Stimulated activated CD8-positive, alpha-beta memory T cell treated with anti-CD3 and anti-CD28 coated beads, Interleukin-4, amount 100 ng/mL, for 1 hour (primary cell): ENCODE data around the gene ACVR1B.

Experiments
- DNase-seq, 2 donors: peaks; one replicate each; pipeline ENCODE4 v3.0.0-alpha.2; 2020; ENCODE audit warnings: low read depth in 2 of 2, low spot score in 1 of 2

Gene ACVR1B

DNA sequence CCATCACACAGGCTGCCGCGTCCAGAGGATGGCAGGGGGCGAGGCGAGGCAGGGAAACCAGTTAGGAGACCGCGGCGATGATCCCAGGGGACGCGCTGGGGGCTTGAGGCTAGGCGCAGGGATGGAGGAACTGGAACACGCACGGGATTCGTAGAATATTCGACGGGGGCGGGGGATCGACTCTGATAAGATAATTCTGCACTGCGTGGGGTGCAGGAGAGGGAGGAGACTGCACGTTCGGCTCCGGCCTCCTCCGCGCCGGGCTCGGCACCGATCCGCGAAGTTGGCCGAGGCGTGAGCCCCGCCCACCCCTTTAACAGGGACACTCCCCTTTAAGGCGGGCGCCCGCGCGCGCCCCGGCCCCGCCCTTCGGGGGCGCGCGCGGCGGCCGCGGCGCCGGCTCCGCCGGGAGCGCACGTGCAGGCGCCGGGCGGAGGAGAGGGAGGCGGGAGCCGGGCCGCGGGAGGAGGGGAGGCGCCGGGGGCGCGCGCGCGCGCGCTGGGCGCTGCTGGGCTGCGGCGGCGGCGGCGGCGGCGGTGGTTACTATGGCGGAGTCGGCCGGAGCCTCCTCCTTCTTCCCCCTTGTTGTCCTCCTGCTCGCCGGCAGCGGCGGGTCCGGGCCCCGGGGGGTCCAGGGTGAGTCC lies at the start of gene ACVR1B:
ACVR1B (plus strand) TSS at position 501 of the 644 bp plus-strand sequence; CDS start at position 546, 45 bp downstream.
- DNase-seq = peak; percentile 70 to 81

DNA sequence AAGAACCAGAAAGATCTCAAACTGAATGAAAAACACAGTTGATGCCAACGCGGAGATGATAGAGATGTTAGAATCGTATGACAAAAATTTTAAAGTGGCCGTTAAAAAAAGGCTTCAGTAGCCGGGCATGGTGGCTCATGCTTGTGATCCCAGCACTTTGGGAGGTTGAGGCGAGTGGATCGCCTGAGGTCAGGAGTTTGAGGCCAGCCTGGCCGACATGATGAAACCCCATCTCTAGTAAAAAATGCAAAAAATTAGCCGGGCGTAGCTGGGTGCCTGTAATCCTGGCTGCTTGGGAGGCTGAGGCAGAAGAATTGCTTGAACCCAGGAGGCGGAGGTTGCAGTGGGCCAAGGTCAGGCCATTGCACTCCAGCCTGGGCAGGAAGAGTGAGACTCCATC lies 49.6 kb upstream of the ACVR1B start:
- DNase-seq = no peak

DNA sequence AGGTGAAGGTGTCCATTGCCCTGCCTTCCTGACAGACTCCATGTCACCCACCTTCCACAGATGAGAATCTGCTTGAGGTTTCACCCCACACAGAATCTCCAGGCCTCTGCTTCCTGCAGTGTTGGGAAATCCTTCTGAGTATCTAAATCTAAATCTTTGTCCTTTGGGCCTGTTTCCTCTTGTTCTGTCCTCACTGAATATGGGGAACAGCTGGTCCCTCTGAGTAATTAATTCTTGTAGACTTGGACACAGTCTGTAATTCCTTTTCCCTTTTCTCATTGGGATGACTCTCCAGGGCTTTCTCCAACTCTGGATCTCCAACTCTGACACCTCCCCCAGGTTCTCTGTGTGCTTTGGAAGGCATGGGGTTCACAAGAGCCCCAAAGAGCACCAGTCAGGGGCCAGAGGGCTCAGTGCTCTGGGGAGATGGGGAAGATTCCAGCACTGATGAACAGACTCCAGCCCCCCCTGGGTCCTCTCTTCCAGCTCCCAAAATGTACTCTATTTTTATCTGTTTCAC lies 46.5 kb upstream of the ACVR1B start:
- no peak for DNase-seq

DNA sequence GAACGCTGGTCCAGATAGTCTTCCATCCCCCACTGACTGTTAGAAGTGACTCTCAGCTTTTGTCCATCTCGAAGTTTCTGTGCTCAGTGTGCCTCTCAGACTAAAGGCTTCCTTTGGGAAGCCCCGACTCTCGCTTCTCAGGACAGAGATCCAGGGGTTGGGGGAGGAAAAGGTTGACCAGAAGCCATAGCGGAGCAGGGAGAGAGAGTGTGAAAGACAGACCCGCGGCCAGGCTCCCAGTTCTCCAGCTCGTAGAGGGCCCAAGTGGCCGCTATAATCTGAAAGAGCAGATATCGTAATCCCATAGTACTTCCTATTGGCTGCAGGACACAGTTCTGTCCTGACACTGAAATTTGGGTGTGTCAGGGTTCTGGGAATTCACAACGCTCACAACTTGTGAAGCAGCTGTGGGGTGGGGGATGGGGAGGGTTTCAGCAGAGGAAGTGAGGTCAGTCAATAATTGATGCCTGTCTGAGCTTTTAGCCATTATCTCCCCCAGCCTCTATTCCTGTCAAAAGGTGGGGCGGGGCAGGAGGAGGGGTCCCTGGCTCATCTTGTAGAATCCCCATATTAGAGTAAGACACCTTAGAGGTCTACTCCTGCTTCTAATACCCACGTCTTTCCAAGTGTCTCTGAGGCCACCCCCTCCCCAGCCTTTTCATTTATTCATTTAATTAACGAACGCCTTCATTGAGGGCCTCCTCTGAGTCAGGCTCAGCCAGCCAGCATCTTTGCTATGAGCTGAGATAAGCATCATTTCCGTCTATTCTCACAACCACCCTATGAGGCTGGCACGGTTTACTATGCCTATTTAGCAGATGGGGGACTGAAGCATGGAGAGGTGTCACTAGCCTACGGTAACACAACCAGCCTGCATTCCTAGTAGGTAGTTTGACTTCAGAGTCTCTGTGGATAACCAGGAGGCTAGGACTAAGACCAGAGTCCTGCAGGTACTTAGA lies 45.7 kb upstream of the ACVR1B start:
- DNase-seq = no peak

DNA sequence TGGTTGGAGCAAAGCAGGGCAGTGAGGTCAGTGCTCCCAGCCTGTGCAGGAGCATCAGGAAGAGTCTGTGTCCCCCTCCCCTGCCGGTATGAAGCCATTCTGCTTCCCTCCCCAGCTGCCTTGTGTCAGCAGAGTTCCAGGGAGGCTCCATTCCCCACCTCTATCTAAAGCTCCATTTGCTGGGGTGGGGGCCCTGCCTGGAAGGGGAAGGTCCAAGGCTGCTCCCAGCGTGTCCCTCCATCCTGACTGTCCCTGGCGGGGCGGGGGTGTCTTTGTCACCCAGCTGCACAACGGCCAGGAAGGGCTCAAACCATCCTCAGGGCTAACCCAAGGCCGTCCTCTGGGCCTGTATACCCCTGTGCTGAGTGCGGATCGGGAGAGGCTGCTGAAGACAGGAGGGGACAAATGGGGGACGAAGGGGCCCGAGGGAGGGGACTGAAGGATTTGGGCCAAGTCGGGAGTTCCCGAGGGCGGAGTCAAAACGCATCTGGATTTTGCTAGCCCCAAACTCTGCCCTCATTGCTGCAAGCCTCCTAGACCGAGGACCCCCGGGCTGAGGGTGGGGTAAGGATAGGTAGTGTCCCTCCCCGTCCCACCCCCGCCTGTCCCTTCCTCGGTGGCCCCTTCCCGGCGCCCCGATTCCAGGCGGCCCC lies 44.9 kb upstream of the ACVR1B start:
- no peak for DNase-seq

DNA sequence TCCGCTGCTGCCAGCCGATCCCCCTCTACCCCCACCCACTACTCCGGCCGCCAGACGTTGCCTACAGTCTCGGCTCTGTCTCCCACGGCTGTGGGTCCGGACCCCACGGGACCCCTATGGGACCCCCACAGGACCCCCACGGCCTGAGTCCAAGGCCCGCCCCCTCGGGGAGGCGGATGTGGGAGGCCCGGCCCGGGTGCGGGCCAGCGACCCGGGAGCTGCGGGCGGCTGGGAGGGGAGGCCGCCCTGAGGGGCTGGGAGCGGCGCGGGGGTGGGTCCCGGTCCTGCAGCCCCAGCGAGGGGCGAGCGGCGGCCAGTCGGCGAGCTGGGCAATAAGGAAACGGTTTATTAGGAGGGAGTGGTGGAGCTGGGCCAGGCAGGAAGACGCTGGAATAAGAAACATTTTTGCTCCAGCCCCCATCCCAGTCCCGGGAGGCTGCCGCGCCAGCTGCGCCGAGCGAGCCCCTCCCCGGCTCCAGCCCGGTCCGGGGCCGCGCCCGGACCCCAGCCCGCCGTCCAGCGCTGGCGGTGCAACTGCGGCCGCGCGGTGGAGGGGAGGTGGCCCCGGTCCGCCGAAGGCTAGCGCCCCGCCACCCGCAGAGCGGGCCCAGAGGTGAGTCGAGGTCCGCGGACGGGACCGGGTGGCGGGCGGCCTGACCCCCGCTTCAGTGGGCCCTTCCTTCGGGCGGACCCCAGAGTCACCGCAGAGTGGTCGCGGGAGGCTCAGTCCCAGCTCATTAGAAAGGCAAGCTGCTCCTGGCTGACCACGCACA lies 44.2 kb upstream of the ACVR1B start, which contains the start of gene ACVRL1:
ACVRL1 (plus strand) TSS at position 422 of the 773 bp plus-strand sequence. CDS start 4,971 bp downstream, outside the sequence.
- DNase-seq = no peak

DNA sequence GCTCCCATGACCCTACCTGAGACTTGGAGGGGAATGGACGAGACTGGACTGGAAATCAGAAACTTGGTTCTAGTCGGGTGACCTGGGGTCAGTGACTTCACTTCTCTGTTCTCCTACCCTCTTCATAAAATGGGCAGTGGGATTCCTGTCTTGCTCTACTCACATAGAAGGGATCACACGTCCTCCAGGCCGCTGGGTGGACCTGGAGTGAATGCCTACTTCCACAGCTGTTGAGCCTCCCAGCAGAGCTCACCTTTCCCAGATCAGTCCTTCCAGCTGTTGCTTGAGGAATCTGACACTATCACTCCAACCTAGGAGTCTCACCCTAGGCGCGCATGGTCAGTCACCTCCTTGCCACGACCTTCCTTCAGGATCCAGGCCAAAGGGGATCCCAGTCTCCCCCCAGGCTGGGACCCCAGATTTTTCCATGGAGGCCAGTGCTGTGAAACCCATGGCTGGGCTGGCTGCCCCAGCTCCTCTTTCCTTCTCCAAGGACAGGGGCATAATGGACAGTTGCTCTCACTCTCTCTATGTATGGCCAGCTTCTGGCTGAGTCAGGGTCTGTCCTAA lies 43.6 kb upstream of the ACVR1B start:
- no peak for DNase-seq

DNA sequence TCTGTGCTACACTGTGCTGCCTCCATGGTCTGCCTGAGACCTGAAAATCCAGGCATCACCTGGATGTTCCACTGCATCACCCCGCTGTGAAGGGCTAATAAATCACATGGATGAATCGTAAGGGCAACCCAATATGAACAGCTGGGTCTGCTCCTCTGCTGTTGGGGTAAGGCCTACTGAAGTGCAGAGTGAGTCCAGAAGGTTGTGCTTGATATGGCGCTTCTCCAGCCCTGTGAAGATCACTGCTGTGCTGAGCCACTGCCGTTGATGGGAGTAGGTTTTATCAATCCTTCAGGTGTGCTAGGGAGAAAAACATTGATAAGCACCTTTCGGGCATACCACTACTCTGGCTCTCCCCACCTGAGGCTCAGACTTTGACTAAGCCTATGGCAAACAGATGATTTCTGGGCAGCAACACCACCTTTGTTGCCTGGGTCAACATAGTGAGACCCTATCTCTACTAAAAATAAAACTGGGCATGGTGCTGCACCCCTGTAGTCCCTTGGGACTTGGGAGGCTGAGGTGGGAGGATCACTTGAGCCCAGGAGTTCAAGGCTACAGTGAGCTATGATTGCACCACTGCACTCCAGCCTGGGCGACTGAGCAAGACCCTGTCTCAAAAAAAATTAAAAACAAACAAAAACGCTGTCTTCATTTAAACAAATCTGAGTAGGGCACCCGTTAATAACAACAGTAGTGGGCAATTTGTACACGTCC lies 42.5 kb upstream of the ACVR1B start:
- no peak for DNase-seq

DNA sequence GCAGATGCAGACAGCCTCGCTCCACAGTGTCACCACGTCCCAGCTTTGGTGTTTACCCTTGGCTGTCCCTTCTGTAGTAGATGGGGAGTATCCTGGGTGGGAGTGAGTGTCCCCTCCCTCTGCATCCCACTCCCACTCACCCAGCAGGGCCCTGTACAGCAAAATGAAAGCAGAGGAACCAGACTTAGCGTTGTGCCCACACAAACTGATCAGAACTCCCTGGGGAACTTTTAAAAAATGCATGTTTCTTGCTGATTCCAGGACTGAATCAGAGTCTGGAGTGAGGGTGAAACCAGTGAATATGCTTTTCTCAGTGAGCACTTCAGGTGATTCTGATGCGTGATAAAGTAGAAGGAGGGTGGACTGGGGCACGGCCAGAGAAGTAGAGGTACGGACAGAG lies 41.3 kb upstream of the ACVR1B start:
- no peak for DNase-seq

DNA sequence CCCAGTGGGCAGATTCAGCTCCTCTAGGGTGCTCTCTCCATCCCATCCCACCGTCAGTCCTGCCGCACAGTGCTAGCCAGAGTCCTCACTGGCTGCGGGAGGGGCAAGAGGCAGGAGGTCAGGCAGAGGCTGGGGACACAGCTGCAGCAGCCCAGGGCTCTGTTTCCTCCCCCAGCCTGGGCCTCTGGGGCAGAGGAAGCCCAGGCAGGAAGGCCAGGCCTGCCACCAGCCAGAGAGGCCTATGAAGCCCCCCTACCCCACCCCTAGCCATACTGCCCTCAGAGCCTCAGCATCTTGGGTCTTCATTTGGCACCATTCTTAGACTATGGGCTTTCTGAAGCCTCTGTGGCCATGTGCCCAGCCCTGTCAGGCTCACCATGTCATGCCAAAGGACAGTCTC lies 40.8 kb upstream of the ACVR1B start:
- DNase-seq = no peak

DNA sequence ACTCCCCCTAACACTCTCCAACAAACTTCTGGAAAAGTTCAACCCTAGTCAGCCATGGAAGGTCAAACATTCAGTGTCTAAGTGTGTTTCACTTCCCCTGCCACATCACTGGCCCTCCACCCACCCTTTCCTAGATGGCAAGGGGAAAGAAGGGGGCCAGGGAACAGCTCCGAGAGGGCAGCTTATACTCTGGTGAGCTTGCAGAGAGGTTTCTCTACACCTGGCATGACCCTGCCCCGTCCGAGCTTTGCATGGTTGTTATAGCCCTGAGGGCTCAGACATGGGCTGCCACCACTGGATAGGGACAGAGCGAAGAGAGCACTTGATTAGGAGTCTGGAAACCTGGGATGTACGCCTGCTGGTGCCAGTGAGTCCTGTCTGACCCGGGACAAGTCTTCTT lies 40.2 kb upstream of the ACVR1B start:
- DNase-seq = no peak

DNA sequence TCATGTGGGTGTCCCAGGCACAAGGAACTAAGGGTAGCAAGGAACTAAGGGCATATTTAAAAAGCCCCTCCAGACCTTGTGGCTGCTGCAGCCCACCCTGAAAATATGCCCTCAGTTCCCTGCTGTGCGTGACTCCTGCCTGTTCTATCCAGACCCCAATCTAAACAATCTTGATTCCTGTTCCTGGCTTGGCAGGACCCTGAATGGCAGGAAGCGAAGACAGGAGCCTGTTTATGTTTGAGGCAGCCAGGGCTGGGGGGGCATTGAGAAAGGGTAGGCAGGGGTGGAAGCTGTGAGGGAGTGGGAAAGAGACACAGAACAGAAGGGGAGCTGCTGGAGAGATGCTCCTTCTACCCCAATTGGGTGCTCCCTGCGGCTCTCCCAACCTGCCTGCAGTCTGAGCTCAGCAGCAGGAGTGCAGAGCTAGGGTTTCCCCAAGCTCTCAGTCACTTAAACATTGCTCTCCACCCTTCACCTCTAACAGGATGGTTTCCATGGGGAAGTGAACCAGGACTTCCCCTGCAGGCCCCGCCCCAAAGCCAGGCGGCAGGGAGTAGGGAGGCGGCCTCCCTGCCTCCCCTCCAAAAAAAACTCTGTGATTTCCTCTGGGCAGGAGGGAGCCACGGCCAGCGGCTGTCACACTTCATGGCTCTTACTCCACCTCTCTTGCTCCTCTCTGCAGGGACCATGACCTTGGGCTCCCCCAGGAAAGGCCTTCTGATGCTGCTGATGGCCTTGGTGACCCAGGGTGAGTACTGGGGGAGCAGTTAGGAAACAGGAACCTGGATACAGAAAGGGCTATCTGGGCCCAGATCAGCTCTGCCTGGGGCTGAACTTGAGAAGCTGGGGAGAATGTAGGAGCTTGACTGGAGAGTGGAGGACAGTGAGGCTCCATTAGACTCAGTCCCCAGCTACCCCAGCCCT lies 39.4 kb upstream of the ACVR1B start:
- DNase-seq = no peak

DNA sequence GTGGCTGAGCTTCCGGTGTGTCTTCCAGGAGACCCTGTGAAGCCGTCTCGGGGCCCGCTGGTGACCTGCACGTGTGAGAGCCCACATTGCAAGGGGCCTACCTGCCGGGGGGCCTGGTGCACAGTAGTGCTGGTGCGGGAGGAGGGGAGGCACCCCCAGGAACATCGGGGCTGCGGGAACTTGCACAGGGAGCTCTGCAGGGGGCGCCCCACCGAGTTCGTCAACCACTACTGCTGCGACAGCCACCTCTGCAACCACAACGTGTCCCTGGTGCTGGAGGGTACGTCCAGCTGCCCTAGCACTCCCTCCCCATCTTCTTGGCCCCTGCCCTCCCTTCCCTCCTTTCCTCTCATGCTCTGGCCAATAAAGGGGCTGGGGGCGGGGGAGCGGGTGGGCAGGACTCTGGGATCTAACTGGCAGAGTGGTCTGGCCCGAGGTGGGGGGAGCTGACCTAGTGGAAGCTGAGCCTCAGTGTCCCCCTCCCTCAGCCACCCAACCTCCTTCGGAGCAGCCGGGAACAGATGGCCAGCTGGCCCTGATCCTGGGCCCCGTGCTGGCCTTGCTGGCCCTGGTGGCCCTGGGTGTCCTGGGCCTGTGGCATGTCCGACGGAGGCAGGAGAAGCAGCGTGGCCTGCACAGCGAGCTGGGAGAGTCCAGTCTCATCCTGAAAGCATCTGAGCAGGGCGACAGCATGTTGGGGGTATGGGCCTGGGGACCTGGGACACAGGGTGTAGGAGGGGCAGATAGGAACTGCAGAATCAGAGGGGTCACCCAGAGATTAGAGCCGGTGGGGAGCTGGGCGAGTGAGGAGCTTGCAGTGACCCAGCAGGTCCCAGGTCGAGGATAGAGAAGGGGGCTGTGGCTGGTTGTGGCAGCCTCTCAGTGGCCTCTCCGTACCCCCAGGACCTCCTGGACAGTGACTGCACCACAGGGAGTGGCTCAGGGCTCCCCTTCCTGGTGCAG lies 38.1 kb upstream of the ACVR1B start:
- DNase-seq = no peak

DNA sequence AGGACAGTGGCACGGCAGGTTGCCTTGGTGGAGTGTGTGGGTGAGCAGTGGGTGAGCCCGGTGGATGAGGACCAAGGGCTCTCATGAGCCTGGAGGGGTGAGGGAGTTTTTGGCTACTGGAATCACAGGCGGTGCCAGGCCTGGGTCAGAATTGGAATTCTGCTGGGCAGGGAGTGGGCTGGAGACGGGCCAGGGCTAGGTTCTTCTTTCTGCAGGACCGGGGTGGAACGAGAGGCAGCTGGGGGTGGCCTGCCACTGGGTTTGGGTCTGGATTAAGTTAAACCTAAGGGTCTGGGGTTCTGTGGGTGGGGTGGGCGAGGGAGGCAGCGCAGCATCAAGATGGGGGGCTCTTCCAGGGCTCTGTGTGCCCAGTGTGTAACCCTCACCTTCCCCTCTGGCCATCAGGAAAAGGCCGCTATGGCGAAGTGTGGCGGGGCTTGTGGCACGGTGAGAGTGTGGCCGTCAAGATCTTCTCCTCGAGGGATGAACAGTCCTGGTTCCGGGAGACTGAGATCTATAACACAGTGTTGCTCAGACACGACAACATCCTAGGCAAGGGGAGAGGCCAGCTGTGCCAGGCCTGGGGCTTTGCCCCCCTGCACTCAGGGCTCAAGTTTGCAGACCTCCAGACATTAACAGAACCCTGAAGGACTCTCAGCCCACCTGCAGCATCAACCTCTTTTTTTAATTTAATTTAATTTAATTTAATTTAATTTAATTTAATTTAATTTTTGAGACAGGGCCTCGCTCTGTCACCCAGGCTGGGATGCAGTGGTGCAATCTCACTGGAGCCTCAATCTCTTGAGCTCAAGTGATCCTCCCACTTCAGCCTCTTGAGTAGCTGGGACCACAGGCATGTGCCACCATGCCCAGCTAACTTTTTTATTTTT lies 37.2 kb upstream of the ACVR1B start:
- no peak for DNase-seq

DNA sequence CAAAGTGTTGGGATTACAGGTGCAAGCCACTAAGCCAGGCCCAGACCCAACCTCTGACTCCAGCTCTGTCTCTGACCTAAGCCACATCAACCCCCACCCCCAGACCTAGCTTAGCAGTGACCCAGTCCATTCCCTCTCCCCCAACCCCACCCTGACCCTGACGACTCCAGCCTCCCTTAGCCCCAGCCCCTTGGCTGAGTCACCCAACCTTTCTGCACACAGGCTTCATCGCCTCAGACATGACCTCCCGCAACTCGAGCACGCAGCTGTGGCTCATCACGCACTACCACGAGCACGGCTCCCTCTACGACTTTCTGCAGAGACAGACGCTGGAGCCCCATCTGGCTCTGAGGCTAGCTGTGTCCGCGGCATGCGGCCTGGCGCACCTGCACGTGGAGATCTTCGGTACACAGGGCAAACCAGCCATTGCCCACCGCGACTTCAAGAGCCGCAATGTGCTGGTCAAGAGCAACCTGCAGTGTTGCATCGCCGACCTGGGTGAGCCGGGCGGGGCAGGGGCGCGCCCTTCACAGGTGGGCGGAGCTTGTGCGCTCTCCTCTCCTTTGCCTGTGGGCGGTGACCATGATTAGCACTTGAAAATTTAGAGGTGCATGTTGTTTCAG lies 36.4 kb upstream of the ACVR1B start:
- DNase-seq = no peak

DNA sequence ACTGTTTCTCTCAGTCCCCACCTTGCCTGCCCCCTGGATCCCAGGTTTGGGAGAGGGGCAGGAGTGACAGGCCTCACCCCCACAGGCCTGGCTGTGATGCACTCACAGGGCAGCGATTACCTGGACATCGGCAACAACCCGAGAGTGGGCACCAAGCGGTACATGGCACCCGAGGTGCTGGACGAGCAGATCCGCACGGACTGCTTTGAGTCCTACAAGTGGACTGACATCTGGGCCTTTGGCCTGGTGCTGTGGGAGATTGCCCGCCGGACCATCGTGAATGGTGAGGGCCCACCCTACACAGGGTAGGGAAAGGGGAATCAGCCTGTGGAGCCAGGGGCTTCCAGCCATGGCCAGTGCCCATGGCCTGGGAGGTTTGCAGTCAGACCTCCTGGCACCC lies 35.5 kb upstream of the ACVR1B start:
- DNase-seq = no peak
